K562 (cell line): ENCODE results near the gene CLSTN1. TPM values are rescaled to one million over a fixed set of nuclear protein-coding genes. Genes with fewer than 3 reads are reported as not detected.
A peak's percentile ranks its signal among the peaks of the same experiment; 100 is the strongest.

Experiments used
- FOXP1 ChIP-seq: sonication (generic); formaldehyde crosslinking; IDR thresholded peaks from 2 replicates; pipeline ENCODE4 v1.8.0; 2022; ENCODE audit warnings: mild to moderate bottlenecking, missing genetic modification reagents
- GTF2F1 ChIP-seq: IDR thresholded peaks from 2 replicates; pipeline ENCODE4 v1.6.1; 2011; ENCODE audit warnings: low read depth, low read length, improper control_type of control experiment
- HSF4 ChIP-seq: fragments of 250-450 bp; sonication (Bioruptor Pico); IDR thresholded peaks from 2 replicates; pipeline ENCODE4 v2.1.2; 2022; ENCODE audit warnings: mild to moderate bottlenecking, moderate library complexity, borderline replicate concordance
- PHF21A ChIP-seq: fragments of 450-650 bp; IDR thresholded peaks from 2 replicates; pipeline ENCODE4 v1.6.1; 2017; ENCODE audit warnings: low read depth, borderline replicate concordance
- RCOR1 ChIP-seq, 2 experiments: IDR thresholded peaks; 2 replicates each; pipeline ENCODE4 v1.6.1; 2012; ENCODE audit warnings: low read depth in 2 of 2, low read length in 2 of 2, borderline replicate concordance in 1 of 2, improper control_type of control experiment in 1 of 2
- SMAD1 ChIP-seq: fragments of 150-350 bp; IDR thresholded peaks from 2 replicates; pipeline ENCODE4 v1.6.1; 2014; ENCODE audit warnings: low read length, low read depth; ENCODE audit not compliant: partially characterized antibody
- SNIP1 ChIP-seq: fragments of 450-650 bp; IDR thresholded peaks from 2 replicates; pipeline ENCODE4 v1.7.1; 2017; ENCODE audit warnings: low read depth, mild to moderate bottlenecking
- TEAD4 ChIP-seq, 2 experiments: sonication (generic) in 1 of 2; formaldehyde crosslinking in 1 of 2; IDR thresholded peaks; 2 replicates each; pipeline versions ENCODE4 v1.6.1 to v1.8.0; 2012 to 2022; ENCODE audit warnings: borderline replicate concordance in 1 of 2, inconsistent platforms in 1 of 2, low read length in 1 of 2, mild to moderate bottlenecking in 1 of 2, missing genetic modification reagents in 1 of 2
- ZBTB9 ChIP-seq: fragments of 450-650 bp; formaldehyde crosslinking; IDR thresholded peaks from 2 replicates; pipeline ENCODE4 v1.4.0; 2020; ENCODE audit warnings: mild to moderate bottlenecking, moderate library complexity
- ZNF23 ChIP-seq: fragments of 250-450 bp; sonication (Bioruptor Pico); IDR thresholded peaks from 2 replicates; pipeline ENCODE4 v1.4.0; 2020; ENCODE audit warnings: mild to moderate bottlenecking
- ZNF311 ChIP-seq: fragments of 250-450 bp; sonication (Bioruptor Pico); IDR thresholded peaks from 2 replicates; pipeline ENCODE4 v1.4.0; 2020; ENCODE audit warnings: mild to moderate bottlenecking, moderate library complexity
- ZNF41 ChIP-seq: fragments of 250-450 bp; sonication (Bioruptor Pico); conservative IDR thresholded peaks from 2 replicates; pipeline ENCODE4 v1.4.0; 2020; ENCODE audit warnings: mild to moderate bottlenecking
- ZNF551 ChIP-seq: fragments of 250-450 bp; sonication (Bioruptor Pico); IDR thresholded peaks from 2 replicates; pipeline ENCODE4 v1.5.0; 2021; ENCODE audit warnings: mild to moderate bottlenecking, moderate library complexity
- ZNF57 ChIP-seq: fragments of 450-650 bp; formaldehyde crosslinking; IDR thresholded peaks from 2 replicates; pipeline ENCODE4 v1.4.0; 2020; ENCODE audit warnings: mild to moderate bottlenecking, moderate library complexity
- ZNF778 ChIP-seq: fragments of 450-650 bp; formaldehyde crosslinking; IDR thresholded peaks from 2 replicates; pipeline ENCODE4 v1.4.0; 2020; ENCODE audit warnings: mild to moderate bottlenecking, moderate library complexity
- ZNF830 ChIP-seq: fragments of 250-450 bp; sonication (Bioruptor Pico); IDR thresholded peaks from 2 replicates; pipeline ENCODE4 v1.5.0; 2021; ENCODE audit warnings: mild to moderate bottlenecking
- polyA plus RNA-seq, 8 experiments: library from polyadenylated mRNA; depleted of rRNA in 4 of 8; stranded (reverse) in 5 of 8; unstranded in 3 of 8; fragments of >200 nt; fragmentation: Nextera tagmentation in 2 of 8; fragmentation: Illumina TruSeq in 1 of 8; extraction: Ambion mirVana in 2 of 8; extraction: Trizol in 1 of 8; gene quantifications; 2 replicates each; pipeline versions ENCODE4 v1.2.1 to v1.2.3, GENCODE V29; 2011 to 2014; ENCODE audit warnings: inconsistent platforms in 1 of 8, missing spikeins in 1 of 8
- total RNA-seq, 7 experiments: library from RNA; depleted of rRNA in 6 of 7; stranded (reverse); fragments of >200 nt in 6 of 7; fragmentation: Illumina TruSeq in 2 of 7; extraction: Trizol in 2 of 7; gene quantifications; 2 replicates each; pipeline versions ENCODE4 v1.2.1 to v1.2.3, GENCODE V29; 2011 to 2021; ENCODE audit warnings: low replicate concordance in 1 of 7
- TF ChIP-seq, protein P1 (sequence below): fragments of 250-450 bp; sonication (Bioruptor Pico); IDR thresholded peaks from 2 replicates; pipeline ENCODE4 v1.8.0; 2022; ENCODE audit warnings: moderate library complexity, mild to moderate bottlenecking, inconsistent platforms
- TF ChIP-seq, protein P2 (sequence below): sonication (generic); IDR thresholded peaks from 2 replicates; pipeline ENCODE4 v1.6.1; 2016
- TF ChIP-seq, protein P3 (sequence below): fragments of 450-650 bp; IDR thresholded peaks from 2 replicates; pipeline ENCODE4 v1.6.1; 2018; ENCODE audit warnings: mild to moderate bottlenecking, low read depth; ENCODE audit not compliant: partially characterized antibody
- TF ChIP-seq, protein P4 (sequence below): fragments of 450-650 bp; IDR thresholded peaks from 2 replicates; pipeline ENCODE4 v1.6.1; 2014; ENCODE audit warnings: low read depth, mild to moderate bottlenecking, moderate library complexity, borderline replicate concordance

CLSTN1 gene
- total and polyA plus RNA-seq, 9 of the 15 experiments (the other 6 are each of a cell fraction or from before 2014, with no cell fraction given), result 1.1 to 32.5 (median 13.3) TPM

DNA sequence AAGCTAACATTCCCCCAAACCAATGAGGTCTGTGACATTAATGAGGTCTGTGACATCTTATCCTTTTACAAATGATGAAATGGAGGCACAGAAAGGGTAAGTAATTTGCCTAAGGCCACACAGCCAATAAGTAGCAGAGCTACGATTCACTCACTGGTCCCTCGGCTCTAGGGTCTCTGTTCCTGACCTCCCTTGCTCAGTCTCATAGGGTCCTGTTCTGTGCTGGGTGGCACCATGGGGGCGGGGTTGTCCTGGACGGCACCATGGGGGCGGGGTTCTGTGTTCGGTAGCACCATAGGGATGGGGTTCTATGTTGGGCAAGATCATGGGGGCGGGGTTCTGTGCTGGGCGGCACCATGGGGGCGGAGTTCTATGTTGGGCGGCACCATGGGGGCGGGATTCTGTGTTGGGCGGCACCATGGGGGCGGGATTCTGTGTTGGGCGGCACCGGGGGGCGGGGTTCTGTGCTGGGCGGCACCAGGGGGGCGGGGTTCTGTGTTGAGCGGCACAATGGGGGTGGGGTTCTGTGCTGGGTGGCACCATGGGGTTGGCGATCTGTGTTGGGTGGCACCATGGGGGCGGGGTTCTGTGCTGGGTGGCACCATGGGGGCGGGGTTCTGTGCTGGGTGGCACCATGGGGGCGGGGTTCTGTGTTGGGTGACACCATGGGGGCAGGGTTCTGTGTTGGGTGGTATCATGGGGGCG lies 55.6 kb downstream of the CLSTN1 start (continued):
- no peak for TF ChIP-seq TEAD4 (IDR thresholded peaks at IDR 0.05; ENCODE audit: low read length)
- TF ChIP-seq TEAD4 (CRISPR knock-in tag; IDR thresholded peaks at IDR 0.05; ENCODE audit: borderline replicate concordance), result no peak
- TF ChIP-seq FOXP1 (CRISPR knock-in tag), result no peak
- no peak for TF ChIP-seq PHF21A
- TF ChIP-seq ZNF23 (CRISPR knock-in tag), result no peak
- TF ChIP-seq, protein P1, sequence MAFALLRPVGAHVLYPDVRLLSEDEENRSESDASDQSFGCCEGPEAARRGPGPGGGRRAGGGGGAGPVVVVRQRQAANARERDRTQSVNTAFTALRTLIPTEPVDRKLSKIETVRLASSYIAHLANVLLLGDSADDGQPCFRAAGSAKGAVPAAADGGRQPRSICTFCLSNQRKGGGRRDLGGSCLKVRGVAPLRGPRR (CRISPR knock-in tag), result no peak
- TF ChIP-seq, protein P2, sequence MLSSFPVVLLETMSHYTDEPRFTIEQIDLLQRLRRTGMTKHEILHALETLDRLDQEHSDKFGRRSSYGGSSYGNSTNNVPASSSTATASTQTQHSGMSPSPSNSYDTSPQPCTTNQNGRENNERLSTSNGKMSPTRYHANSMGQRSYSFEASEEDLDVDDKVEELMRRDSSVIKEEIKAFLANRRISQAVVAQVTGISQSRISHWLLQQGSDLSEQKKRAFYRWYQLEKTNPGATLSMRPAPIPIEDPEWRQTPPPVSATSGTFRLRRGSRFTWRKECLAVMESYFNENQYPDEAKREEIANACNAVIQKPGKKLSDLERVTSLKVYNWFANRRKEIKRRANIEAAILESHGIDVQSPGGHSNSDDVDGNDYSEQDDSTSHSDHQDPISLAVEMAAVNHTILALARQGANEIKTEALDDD, result no peak
- no peak for TF ChIP-seq GTF2F1
- no peak for TF ChIP-seq SMAD1
- TF ChIP-seq, protein P3, sequence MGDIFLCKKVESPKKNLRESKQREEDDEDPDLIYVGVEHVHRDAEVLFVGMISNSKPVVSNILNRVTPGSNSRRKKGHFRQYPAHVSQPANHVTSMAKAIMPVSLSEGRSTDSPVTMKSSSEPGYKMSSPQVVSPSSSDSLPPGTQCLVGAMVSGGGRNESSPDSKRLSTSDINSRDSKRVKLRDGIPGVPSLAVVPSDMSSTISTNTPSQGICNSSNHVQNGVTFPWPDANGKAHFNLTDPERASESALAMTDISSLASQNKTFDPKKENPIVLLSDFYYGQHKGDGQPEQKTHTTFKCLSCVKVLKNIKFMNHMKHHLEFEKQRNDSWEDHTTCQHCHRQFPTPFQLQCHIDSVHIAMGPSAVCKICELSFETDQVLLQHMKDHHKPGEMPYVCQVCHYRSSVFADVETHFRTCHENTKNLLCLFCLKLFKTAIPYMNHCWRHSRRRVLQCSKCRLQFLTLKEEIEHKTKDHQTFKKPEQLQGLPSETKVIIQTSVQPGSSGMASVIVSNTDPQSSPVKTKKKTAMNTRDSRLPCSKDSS, result no peak
- TF ChIP-seq HSF4 (CRISPR knock-in tag), result no peak
- no peak for TF ChIP-seq ZNF830 (CRISPR knock-in tag)
- peak in 1 of 2 experiments; percentile 26; a peak in 1 of 4 replicates for TF ChIP-seq RCOR1 (IDR thresholded peaks at IDR 0.05; ENCODE audit: borderline replicate concordance in 1 of 2, low read depth in 2 of 2, low read length in 2 of 2)
- no peak for TF ChIP-seq ZBTB9 (CRISPR knock-in tag)
- TF ChIP-seq ZNF57, result no peak
- TF ChIP-seq ZNF311 (CRISPR knock-in tag), result no peak
- no peak for TF ChIP-seq SNIP1
- TF ChIP-seq ZNF41, result no peak
- TF ChIP-seq, protein P4, sequence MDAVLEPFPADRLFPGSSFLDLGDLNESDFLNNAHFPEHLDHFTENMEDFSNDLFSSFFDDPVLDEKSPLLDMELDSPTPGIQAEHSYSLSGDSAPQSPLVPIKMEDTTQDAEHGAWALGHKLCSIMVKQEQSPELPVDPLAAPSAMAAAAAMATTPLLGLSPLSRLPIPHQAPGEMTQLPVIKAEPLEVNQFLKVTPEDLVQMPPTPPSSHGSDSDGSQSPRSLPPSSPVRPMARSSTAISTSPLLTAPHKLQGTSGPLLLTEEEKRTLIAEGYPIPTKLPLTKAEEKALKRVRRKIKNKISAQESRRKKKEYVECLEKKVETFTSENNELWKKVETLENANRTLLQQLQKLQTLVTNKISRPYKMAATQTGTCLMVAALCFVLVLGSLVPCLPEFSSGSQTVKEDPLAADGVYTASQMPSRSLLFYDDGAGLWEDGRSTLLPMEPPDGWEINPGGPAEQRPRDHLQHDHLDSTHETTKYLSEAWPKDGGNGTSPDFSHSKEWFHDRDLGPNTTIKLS, result peak; percentile 58; the same call in 1 of the 2 replicates
- TF ChIP-seq ZNF778 (CRISPR knock-in tag), result no peak
- no peak for TF ChIP-seq ZNF551 (CRISPR knock-in tag)
